AG04449 (cell line): ENCODE results near the gene SLC22A9.
"Not testable (repeated sequence)": the region's sequence is repeated elsewhere in the genome, so short reads cannot be mapped to it uniquely, and the experiment has no call there.

Source experiments
- CTCF ChIA-PET: fragments of 350-600 bp; formaldehyde crosslinking; extraction: SDS; loops from one replicate; lab custom pipeline; 2021; ENCODE audit warnings: antibody characterized with exemption; lab: Yijun Ruan, JAX
- POLR2A ChIA-PET: fragments of 400-600, 350-600 bp; formaldehyde crosslinking; extraction: SDS; loops from one replicate; lab custom pipeline; 2020; ENCODE audit warnings: antibody characterized with exemption, inconsistent platforms; lab: Yijun Ruan, JAX
- DNase-seq: peaks from one replicate; pipeline ENCODE4 v3.0.0-alpha.2; 2010; ENCODE audit warnings: low read depth, low spot score
- H3K4me3 ChIP-seq: 2 replicates; pipeline ENCODE4 v1.5.1; 2011; ENCODE audit warnings: low read depth, mild to moderate bottlenecking, control low read depth, low read length
- CTCF ChIP-seq: IDR thresholded peaks from one replicate; pipeline ENCODE4 v1.5.1; 2011; ENCODE audit warnings: mild to moderate bottlenecking, moderate library complexity, low read length, control low read depth, inconsistent platforms; ENCODE audit not compliant: insufficient read depth; ENCODE audit errors: missing control alignments

The SLC22A9 gene

GRCh38 chr11:63369165-63369970 lies at the start of gene SLC22A9:
Gene SLC22A9, plus strand, starts transcription at chr11:63369785. Its CDS starts 272 bp downstream, at chr11:63370057.
- ChIA-PET CTCF (no interaction called here), POLR2A (no interaction called here)
- no peak for TF ChIP-seq CTCF
- no peak within 1 kb of the TSS for H3K4me3 ChIP-seq
- no peak for DNase-seq

- DNase-seq = no peak
- POLR2A ChIA-PET = no interaction called here
- no peak overlapping the region for H3K4me3 ChIP-seq
- CTCF ChIA-PET = no interaction called here
- no peak for TF ChIP-seq CTCF
These were observed 47.9 kb upstream of the SLC22A9 start for GRCh38 chr11:63321723-63322122.

GRCh38 chr11:63335089-63335488 lies 34.5 kb upstream of the SLC22A9 start:
- POLR2A ChIA-PET, DNase-seq, CTCF ChIA-PET, H3K4me3 ChIP-seq: not testable (repeated sequence)

- no peak for DNase-seq
- no peak overlapping the region for H3K4me3 ChIP-seq
- POLR2A ChIA-PET = no interaction called here
- CTCF ChIA-PET = no interaction called here
- TF ChIP-seq CTCF = no peak
These were observed 32.5 kb upstream of the SLC22A9 start for GRCh38 chr11:63337070-63337469.

- no peak for TF ChIP-seq CTCF
- CTCF ChIA-PET = no interaction called here
These were observed 26.5 kb upstream of the SLC22A9 start for GRCh38 chr11:63343130-63343529.

GRCh38 chr11:63352144-63352543 lies 17.4 kb upstream of the SLC22A9 start:
- H3K4me3 ChIP-seq = no peak overlapping the region
- no peak for DNase-seq
- POLR2A ChIA-PET = no interaction called here
- CTCF ChIA-PET = no interaction called here
- TF ChIP-seq CTCF = no peak

More at GRCh38 chr11:63343130-63343529, 26.5 kb upstream of the SLC22A9 start:
- no peak overlapping the region for H3K4me3 ChIP-seq
- POLR2A ChIA-PET = no interaction called here
- DNase-seq = no peak
